GM21723 (cell line): Measurements from ENCODE around the gene GSK3B.

Source experiments
- ATAC-seq: cut with Tn5 transposase; IDR thresholded peaks from one replicate; pipeline ENCODE4 v1.9.1; 2021; ENCODE audit warnings: mild to moderate bottlenecking, moderate library complexity; ENCODE audit not compliant: unreplicated experiment

Gene GSK3B

DNA sequence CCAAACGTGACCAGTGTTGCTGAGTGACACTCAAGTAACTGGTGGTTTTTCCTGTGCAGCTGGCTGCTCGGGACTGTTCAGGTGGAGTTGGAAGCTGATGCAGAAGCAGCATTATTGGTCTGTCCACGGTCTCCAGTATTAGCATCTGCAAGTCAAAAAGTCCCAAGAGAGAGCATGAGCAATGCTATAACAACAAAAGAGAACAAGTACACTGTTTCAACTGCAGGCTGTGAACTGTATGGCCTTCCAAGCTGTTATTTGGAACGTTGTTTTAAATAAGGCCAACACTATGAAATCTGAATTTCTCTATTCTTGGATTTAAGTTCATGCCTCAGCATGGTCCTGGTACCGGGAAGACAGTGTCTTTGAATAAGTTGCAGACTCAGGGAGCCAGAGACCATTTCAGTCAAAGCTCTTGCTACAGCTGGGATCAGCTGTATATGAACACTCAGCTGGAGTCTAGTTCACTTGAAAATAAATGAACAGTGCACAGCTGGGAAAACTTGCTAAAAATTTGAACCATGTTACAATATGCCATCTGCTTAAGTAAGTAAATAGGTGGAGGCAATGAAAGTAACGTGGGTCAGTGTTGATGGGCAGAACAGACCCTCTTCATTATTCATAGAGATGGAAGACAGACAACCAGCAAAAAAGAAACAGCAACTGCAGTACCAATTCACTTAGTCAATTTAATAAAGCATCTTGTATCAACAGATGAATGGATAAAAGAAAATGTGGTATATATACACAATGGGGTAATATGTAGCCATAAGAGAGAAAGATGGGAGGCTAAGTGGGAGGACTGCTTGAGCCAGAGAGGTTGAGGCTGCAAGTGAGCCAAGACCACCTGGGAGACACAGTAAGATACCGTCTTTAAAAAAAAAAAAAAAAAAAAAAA is 267.3 kb downstream of the GSK3B start:
- ATAC-seq = no peak

DNA sequence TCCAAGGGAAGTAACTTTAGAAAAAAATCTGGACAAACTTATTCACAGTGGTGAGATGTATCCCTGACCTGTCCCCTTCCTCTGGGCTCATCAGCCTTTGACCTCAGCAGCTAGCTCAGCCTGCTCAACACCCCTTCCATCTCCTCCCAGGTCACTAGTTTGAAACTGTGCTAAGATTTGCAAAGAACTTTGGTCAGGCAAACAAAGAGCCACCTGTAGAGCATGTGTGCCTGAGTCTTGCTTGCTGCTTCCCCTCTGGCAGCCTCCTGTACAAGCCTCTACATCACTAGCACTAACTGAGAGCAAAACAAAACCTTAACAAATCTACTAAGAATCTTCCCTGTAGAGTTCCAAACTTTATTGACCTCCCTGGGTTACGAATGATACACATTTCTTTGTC is 268.4 kb downstream of the GSK3B start:
- no peak for ATAC-seq

DNA sequence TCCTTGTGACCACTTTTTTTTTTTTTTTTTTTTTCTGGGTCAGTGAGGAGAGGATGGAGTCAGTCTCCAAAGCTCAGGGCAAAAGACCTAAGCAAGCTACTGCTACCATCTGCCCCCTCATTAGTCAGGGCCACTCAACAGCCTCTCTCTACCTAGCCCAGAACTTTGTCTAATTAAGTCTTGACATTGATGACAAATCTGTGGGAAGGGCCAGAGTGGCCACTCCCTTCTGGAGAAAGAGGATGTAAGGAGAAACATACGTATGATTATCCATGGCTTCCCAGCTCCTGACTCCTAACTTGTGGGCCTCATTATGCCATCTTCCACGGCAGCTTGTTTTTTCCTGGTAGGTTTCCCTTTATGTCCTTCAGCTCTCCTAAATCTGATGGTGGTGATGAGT is 274.4 kb downstream of the GSK3B start:
- ATAC-seq = no peak

DNA sequence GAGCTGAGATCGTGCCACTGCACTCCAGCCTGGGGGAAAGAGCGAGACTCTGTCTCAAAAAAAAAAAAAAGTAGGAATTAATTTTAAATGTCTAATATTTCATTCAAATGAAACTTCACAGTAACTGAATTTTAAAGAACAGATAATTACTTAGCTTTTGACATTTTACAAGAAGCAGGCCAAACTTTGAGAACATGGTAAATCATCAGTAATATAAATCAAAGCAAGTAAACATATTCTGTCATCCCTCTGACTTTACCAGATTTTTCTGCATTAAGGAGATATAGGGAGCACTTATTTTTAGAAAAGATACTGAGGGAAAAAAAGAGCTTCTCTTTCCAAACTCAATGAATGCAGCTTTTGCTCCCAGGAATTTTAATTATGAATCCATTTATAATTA is 275.3 kb downstream of the GSK3B start:
- ATAC-seq = no peak

DNA sequence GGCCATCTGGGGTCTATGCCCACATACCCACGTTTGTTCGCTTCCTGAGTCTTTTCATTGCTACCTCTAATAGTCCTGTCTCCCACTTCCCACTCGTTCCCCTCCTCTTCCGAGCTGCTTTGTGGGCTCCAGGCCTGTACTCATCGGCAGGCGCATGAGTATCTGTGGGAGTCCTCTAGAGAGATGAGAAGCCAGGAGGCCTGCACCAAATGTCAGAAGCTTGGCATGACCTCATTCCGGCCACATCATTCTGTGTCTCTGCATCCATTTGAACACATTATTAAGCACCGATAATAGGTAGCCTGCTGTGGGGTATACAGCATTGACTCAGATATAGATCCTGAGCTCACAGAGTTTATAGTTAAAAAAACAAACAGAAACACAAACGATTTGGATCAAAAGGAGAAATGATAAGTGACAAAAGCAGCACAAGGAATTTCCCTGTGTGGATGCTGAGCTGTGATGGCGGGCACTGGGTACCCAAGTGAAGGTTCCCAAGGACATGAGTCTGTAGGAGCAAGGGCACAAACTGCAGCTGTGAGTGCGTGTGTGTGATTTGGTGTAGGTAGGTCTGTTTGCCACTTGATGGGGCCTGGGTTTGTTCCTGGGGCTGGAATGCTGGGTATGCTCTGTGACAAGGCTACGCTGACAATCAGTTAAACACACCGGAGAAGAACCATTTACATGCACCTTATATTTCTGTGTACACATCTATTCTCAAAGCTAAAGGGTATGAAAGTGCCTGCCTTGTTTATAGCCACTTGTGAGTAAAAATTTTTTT is 276.5 kb downstream of the GSK3B start:
- no peak for ATAC-seq

DNA sequence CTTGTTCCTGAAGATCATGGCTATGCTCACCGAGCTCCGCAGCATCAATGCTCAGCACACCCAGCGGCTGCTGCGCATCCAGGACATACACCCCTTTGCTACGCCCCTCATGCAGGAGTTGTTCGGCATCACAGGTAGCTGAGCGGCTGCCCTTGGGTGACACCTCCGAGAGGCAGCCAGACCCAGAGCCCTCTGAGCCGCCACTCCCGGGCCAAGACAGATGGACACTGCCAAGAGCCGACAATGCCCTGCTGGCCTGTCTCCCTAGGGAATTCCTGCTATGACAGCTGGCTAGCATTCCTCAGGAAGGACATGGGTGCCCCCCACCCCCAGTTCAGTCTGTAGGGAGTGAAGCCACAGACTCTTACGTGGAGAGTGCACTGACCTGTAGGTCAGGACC is 277.2 kb downstream of the GSK3B start:
- no peak for ATAC-seq

DNA sequence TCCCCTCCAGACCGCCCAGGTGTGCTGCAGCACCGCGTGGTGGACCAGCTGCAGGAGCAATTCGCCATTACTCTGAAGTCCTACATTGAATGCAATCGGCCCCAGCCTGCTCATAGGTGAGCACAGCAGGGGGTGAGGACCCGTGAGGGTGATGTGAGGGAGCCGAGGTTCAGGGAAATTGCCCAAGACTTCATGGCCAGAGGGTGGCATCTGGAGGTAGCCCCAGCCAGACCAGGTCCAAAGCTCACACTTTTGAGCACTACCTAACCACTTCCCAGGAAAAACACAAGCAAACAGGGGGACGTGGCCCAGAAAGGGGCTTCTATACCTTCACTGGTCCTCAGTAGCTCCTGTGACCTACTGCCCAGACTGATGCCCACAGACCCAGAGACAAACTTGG is 278.5 kb downstream of the GSK3B start:
- ATAC-seq = no peak

DNA sequence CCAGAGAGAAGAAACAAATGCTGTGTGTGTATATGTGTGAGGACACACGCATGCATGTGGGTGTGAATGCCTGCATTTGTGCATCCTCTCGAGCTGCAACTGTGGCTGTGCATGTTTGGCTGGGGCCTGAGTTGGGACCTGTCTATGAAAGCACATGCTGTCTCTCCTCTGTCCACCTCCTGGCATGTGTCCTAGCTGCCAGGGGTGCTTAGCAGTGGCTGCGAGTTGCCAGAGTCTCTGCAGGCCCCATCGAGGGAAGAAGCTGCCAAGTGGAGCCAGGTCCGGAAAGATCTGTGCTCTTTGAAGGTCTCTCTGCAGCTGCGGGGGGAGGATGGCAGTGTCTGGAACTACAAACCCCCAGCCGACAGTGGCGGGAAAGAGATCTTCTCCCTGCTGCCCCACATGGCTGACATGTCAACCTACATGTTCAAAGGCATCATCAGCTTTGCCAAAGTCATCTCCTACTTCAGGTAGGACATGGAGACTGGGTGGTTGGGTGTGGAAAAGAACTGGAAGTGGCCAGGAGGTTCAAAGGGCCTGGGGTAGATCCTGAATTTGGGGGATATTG is 281.7 kb downstream of the GSK3B start:
- ATAC-seq = no peak

DNA sequence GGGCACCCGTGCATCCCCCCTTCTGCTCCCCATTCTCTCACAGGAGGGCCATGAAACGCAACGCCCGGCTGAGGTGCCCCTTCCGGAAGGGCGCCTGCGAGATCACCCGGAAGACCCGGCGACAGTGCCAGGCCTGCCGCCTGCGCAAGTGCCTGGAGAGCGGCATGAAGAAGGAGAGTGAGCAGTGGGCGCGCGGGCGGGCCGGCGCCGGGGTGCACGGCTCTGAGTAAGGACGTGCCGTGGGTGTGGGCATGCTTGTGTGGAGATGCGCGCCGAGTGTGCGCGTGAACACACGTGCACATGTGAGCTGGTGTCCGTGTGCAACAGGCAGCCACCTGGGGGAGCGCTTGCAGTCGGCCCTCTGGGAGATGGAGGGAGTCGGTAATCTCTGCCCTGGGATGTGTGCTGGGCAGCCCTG is 284.2 kb downstream of the GSK3B start:
- peak; percentile 80 for ATAC-seq

DNA sequence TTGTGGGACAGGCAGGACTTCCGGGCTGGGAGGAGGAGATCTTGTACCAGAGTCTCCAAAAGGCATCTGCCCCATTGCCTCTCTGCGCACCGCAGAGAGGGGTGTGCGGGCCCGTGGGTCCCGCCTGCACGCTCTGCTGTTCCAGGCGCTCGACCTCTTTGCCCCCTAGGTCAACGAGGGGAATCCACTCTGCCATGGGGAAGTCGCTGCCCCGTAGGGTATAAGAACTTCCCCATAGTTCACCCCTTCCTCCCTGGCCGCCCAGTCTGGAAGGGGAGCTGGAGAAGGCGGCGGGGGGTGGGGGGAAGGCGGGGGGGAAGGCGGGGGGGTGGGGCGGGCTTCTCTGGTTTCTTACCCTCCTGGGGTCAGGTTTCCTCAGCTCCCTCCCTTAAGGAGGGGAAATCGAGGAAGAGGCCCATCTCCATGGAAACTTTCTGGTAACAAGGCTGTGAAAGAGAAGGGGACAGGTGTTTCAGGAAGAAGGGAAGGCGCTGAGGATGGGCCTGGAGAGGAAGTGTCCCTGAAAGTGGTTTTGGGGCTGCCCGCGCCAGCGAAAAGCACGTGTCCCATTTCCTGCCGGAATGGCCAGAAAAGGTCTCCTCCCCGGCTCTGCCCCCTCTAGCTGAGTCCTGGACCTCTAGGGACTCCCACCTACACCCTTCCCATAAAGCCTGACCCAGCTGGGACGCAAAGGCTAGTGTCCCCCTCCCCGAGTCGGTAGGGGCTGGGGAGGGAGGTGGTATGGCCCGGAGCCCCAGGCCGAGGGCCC is 284.8 kb downstream of the GSK3B start:
- ATAC-seq = peak; percentile 45

DNA sequence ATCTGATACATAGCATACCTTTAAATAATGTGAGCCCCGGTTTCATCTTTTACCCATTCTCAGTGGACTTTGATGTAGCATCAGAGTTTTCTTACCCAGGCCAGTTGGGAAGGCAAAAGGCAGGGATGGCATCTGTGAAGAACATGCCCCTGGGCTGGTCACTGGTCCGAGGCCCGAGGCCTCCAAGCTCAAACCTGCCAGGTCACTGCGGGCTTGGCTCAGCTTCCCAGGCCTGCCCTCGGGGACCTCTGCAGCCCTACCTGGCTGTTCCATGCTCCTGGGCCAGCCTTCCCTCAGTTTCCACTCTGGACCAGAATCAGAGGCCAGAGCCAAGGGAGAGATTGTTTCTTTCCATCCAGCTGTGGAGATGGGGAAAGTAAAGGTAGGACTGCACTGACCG is 285.4 kb downstream of the GSK3B start:
- ATAC-seq = no peak

DNA sequence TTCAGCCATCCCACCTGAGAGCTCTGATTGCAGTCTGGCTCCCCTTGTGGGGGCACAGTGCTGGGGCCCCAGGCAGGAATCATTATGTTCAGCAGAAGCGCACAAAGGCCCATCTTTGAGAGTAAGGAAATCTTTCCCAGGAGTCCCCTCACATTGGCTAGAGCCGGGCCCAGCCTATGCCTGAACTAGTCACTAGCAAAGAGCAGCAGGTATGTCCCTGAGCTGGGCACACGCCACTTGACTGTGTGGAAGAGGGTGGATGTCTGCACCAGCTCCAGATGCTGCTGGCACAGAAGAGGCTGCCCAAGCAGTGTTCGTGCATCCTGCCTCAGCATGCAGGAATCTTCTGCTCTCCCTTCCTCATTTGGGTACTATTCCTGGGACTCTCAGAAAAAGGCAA is 286.0 kb downstream of the GSK3B start:
- no peak for ATAC-seq

DNA sequence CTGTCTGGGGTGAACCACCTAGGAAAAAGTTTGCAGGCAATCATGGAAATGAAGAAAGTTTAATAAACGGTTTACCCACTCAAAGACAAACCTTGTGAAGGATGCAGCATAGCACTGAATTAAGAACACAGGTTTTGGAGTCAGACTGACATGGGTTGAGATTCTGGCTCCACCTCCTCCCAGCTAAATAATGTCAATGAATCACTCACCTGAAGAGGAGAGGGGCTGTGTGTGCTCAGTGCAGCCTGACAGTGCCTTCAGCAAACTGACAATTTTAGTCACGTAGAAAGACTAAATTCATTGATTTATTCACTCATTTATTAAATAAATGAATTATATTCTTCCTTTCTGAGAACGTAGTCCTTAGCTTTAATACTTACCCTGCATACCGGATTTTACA is 293.4 kb downstream of the GSK3B start:
- no peak for ATAC-seq

DNA sequence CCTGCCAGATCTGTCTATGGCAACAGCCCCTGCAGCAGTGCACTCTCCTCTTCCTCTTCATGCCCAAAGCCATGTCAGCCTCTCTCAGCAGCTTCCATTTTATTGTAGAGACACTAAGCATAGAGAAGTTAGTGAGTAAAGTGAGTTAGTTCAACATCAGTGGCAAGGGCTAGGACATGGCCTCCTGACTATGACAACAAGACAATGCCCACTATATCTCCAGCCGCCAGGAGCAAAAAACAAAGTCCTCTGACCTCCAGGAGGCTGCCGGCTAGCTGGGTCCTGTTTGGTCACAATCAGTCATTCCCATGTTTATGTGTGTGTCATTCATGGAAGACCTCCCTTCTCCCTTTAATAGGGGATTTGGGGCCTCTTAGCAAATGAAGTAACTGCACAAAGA is 297.5 kb downstream of the GSK3B start:
- no peak for ATAC-seq

DNA sequence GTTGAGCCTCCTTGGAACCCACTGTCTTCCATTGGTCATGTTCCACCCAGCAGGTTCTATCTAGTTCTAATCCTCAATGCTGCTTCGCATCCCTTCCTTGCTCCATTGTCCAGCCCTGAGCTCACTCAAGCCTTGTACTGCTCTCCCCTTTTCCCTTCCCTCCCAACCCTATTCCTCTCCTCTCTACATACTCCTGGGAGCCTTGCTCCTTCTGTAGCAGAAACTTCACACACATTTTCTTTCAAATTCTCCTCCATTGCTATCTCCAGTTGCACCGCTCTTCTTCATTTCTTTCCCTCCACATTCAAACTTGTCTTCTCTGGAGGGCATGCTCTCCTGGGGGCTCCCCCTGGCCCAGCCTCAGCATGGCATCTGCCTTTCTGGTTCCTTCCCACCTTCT is 297.9 kb downstream of the GSK3B start:
- no peak for ATAC-seq

DNA sequence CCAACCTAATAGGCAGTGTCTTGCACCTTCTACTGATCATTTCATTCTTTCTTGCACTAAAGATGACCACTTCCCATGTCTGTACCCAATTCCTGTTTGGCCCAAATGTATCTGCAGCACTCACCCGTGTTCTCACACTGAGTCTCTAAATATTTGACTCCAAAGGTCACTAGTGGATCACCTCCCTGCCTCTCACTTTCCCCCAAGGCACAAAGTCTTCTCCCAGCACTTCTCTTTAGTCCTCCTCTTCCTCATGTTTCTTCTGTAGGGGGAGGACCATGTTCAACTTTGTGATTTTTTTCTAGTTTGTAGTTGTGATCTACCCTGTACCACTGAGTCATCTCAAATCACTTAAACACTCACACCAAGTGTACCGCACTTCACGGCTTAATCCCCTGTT is 298.4 kb downstream of the GSK3B start:
- ATAC-seq = no peak

DNA sequence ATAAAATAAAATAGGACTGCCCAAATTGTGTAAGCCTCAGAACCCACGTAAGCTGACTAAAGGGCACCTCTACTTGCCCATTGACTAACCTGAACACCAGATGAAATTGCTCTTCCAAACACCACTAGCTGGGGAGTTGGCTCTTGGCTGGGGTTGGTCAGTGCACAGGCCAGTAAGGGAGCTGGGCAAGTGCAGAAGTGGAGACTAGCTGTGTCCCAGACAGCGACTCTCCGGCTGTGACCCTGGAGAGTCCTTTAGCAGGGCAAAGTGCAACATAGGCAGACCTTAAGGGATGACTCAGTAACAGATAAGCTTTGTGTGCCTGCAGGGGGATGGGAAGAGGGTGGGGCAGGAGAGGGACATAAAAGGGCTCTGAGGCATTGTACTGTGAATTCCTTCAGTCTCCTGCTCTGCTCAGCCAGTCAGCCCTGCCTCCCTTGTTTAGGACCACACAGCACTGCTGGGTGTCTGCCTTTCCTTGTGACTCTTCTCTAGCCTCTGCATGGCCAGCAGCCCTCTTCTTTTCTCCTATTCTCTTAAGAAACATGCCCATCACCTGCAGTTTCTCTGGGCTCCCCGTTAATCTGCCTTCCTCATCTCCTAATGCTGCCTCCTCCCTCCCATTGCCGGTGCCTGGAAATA is 299.2 kb downstream of the GSK3B start:
- no peak for ATAC-seq

DNA sequence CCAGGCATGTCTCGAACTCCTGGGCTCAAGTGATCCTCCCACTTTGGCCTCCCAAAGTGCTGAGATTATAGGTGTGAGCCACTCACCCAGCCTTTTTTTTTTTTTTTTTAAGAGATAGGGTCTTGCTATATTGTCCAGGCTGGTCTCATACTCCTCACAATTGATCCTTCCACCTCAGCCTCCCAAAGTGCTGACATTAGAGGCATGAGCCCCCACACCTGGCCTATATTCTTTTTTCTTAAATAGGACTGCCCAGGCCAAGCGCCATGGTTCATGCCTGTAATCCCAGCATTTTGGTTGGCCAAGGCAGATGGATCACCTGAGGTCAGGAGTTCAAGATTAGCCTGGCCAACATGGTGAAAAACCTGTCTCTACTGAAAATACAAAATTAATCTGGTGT is 299.8 kb downstream of the GSK3B start:
- ATAC-seq = no peak

DNA sequence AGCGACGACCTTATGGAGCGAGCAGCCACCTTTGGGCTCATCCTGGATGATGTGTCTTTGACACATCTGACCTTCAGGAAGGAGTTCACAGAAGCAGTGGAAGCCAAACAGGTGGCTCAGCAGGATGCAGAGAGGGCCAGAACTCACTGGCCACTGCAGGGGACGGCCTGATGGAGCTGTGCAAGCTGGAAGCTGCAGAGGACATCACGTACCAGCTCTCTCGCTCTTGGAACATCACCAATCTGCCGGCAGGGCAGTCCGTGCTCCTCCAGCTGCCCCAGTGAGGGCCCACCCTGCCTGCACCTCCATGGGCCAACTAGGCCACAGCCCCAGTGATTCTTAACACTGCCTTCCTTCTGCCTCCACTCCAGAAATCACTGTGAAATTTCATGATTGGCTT is 302.0 kb downstream of the GSK3B start:
- ATAC-seq = no peak

DNA sequence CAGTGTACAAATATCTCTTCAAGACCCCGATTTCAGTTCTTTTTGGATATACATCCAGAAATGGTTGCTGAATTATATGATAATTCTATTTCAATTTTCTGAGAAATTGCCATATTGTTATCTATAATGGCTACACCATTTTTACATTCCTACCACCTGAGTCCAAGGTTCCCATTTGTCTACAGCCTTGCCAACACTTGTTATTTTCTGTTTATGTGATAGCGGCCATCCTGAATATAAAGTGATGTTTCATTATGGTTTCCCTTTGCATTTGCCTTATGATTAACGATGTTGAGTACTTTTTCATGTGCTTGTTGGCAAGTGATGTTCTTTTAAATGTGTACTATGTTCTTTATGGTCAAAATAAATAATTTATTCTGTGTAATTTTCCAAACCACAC is 303.9 kb downstream of the GSK3B start:
- no peak for ATAC-seq

DNA sequence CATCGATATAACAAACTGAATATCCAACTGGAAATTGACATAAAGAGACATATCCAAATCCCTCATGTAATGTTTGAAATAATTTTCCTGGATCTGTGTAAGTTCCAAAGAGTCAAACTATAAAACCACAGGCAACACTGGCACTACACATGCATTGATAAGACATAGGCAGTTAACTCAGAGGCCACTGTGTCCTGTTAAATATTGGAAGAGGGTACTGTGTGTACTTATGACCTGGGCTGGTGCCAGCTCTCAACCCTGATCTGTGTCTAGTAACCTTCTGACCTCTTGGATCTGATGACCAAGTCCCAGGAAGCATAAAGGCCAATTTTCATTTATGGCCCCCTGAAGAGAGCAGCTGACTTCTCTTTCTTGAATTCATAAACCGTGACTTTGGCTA is 307.8 kb downstream of the GSK3B start:
- ATAC-seq = no peak
